Activated CD8-positive, alpha-beta memory T cell treated with anti-CD3 and anti-CD28 coated beads, Interleukin-2, amount 10 ng/mL, durations not matched to agents 7 days and 5 days (primary cell): ENCODE results near the gene CD6. TPM values are rescaled to one million over a fixed set of nuclear protein-coding genes. Genes with fewer than 3 reads are reported as not detected.
"Not testable (repeated sequence)": the region's sequence is repeated elsewhere in the genome, so short reads cannot be mapped to it uniquely, and the experiment has no call there.

ENCODE experiments used
- ATAC-seq: fragments of 150-1000 bp; cut with Tn5 transposase; one replicate; pipeline ENCODE4 v1.10.0; 2021; ENCODE audit warnings: moderate library complexity
- CTCF ChIA-PET: fragments of 350-600 bp; sonication (Branson Sonifier 250); formaldehyde crosslinking; loops from one replicate; lab custom pipeline; 2021; ENCODE audit warnings: antibody characterized with exemption; lab: Charles Lee
- DNase-seq: peaks from one replicate; pipeline ENCODE4 v3.0.0-alpha.2; 2020
- H3K27ac Mint-ChIP-seq: one replicate; pipeline ENCODE4 v1.8.0; 2021; ENCODE audit warnings: mild to moderate bottlenecking, mixed read lengths
- H3K27me3 Mint-ChIP-seq: one replicate; pipeline ENCODE4 v1.8.0; 2021; ENCODE audit warnings: mixed read lengths
- H3K36me3 Mint-ChIP-seq: one replicate; pipeline ENCODE4 v1.8.0; 2021; ENCODE audit warnings: mild to moderate bottlenecking, mixed read lengths
- H3K4me1 Mint-ChIP-seq: one replicate; pipeline ENCODE4 v1.8.0; 2021; ENCODE audit warnings: mixed read lengths
- H3K4me3 Mint-ChIP-seq: one replicate; pipeline ENCODE4 v1.8.0; 2021; ENCODE audit warnings: mild to moderate bottlenecking, moderate library complexity, mixed read lengths
- H3K9me3 Mint-ChIP-seq: one replicate; pipeline ENCODE4 v1.8.0; 2022; ENCODE audit warnings: low read depth, mixed read lengths
- total RNA-seq, 2 experiments: library from RNA; stranded (reverse); gene quantifications; one replicate each; pipeline ENCODE4 v1.2.3, GENCODE V29; 2021

CD6 gene
- total RNA-seq, 2 experiments from 2014 or later: 152 to 181 TPM

- peaks cover 16% of the 10 kb centered on the region for H3K36me3 Mint-ChIP-seq
Observed at GRCh38 chr11:60970890-60971289, 590 bp upstream of the CD6 start.

DNA sequence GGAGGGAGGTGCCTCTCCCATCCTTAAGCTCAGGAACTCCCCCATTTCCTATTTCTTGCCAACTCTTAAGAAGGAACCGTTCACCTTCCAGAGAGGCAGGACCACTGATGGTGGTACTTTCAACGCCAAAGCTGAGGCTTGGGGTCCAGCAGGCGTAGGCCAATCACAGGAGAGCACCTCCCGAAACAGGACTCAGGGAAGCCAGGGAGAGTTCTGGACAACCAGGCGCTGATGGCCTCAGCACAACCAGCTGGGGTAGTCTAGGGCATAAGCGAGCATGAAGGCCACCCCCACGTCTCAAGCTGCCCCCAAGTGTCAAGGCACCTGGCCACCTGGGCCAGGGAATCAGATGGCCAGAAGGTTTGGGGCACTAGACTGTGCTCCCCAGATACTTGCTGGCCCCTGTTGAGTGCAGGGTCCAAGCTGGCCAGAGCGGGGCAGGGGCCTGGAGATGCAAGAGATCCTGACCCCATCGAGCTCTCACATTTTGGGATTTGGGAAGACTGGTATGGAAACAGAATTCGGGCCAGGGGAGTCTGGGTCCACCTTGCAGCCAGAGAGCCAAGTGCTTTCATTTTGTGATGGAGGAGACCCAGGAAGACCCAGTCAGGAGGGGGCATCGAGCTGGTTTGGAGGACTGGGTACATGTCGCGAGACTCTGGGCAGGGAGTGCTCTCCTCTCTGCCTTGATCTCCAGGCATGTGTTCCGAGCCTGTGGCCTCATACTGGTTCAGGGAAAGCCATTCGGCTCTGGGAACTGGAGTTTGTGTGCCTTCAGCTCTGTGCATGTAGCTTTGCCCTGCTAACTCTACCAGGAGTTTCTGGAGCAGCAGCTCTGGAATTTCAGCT is 926 bp downstream of the CD6 start:
- ATAC-seq (peak; percentile 41), DNase-seq (peak; percentile 73)
- CTCF ChIA-PET: interaction anchor here (1.0 to 1.4 kb wide), 5 partner anchors 12 to 115 kb away, joined by 3 to 4 read pairs (median 4); no protein-coding TSS in a partner anchor
- peaks cover 9% of the 10 kb centered on the region for H3K9me3 Mint-ChIP-seq
- H3K27me3 Mint-ChIP-seq: peaks cover 4% of the 10 kb centered on the region
- peak overlapping the region; percentile 80 for H3K4me3 Mint-ChIP-seq
- peaks cover 45% of the 10 kb centered on the region for H3K4me1 Mint-ChIP-seq
- peak overlapping the region; percentile 93 for H3K27ac Mint-ChIP-seq
- peaks cover 26% of the 10 kb centered on the region for H3K36me3 Mint-ChIP-seq

More at GRCh38 chr11:60970890-60971289, 590 bp upstream of the CD6 start:
- Mint-ChIP-seq H3K4me1 (peaks cover 32% of the 10 kb centered on the region), H3K9me3 (peaks cover 9% of the 10 kb centered on the region), H3K27ac (peak overlapping the region; percentile 93), H3K4me3 (peak overlapping the region; percentile 80), H3K27me3 (peaks cover 4% of the 10 kb centered on the region)
- CTCF ChIA-PET: interaction anchor here (0.7 to 2.3 kb wide), 25 partner anchors 8 to 421 kb away, joined by 3 to 9 read pairs (median 3); partner anchors contain the start of genes TMEM216, VPS37C and VWCE
- ATAC-seq (no peak), DNase-seq (no peak)

- peaks cover 58% of the 10 kb centered on the region for H3K4me1 Mint-ChIP-seq
- no peak for ATAC-seq
Observed at GRCh38 chr11:60973699-60974098, 2.2 kb downstream of the CD6 start.

GRCh38 chr11:60974316-60974715 is 2.8 kb downstream of the CD6 start:
- Mint-ChIP-seq H3K4me1 (peaks cover 64% of the 10 kb centered on the region), H3K4me3 (peak overlapping the region; percentile 80), H3K36me3 (peaks cover 32% of the 10 kb centered on the region), H3K27ac (peak overlapping the region; percentile 93)
- ATAC-seq, H3K27me3 Mint-ChIP-seq, DNase-seq, H3K9me3 Mint-ChIP-seq: not testable (repeated sequence)
- CTCF ChIA-PET: interaction anchor here (0.7 to 1.4 kb wide), 3 partner anchors 11 to 128 kb away, joined by 3 to 4 read pairs (median 4); partner anchors contain the start of gene CD5

More at GRCh38 chr11:60973699-60974098, 2.2 kb downstream of the CD6 start:
- Mint-ChIP-seq H3K27me3 (no peaks in the 10 kb centered on the region), H3K4me3 (peak overlapping the region; percentile 80), H3K36me3 (peaks cover 32% of the 10 kb centered on the region), H3K9me3 (peaks cover 3% of the 10 kb centered on the region), H3K27ac (peak overlapping the region; percentile 93)
- DNase-seq: no peak
- CTCF ChIA-PET: interaction anchor here (0.7 to 1.4 kb wide), 2 partner anchors 87 to 128 kb away, joined by 3 to 4 read pairs; partner anchors contain the start of gene CD5

DNA sequence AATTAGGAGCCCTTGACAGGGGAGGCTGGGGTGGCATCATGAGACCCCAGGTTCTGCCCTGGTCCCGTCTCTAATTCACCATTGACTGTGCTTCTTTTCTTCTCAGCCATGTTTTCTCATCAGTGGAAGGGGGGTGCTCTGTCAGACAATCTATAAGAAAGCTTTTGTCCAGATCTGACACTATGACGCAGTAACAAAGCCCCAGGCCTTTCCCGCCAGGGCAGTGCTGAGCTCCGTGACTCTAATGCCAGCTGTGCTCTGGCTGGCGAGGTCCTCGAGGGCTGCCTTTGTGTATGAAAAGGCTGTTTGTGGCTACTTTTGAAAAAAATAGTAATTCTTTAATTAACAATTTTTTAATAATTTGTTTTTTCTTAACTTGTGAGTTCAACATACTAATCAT is 3.2 kb downstream of the CD6 start:
- H3K27ac Mint-ChIP-seq: peak overlapping the region; percentile 93
- peak overlapping the region; percentile 80 for H3K4me3 Mint-ChIP-seq
- H3K9me3 Mint-ChIP-seq: no peaks in the 10 kb centered on the region
- ATAC-seq (no peak), DNase-seq (peak; percentile 62)
- H3K27me3 Mint-ChIP-seq: no peaks in the 10 kb centered on the region
- H3K36me3 Mint-ChIP-seq: peaks cover 34% of the 10 kb centered on the region
- CTCF ChIA-PET: interaction anchor here (0.7 to 1.4 kb wide), 4 partner anchors 12 to 127 kb away, joined by 3 to 4 read pairs (median 3); partner anchors contain the start of gene CD5
- peaks cover 65% of the 10 kb centered on the region for H3K4me1 Mint-ChIP-seq

- ATAC-seq (no peak), DNase-seq (no peak)
- Mint-ChIP-seq H3K36me3 (peaks cover 40% of the 10 kb centered on the region), H3K27me3 (no peaks in the 10 kb centered on the region), H3K4me3 (peak overlapping the region; percentile 68), H3K27ac (peak overlapping the region; percentile 90), H3K9me3 (no peaks in the 10 kb centered on the region), H3K4me1 (peaks cover 70% of the 10 kb centered on the region)
- CTCF ChIA-PET: interaction anchor here (0.8 to 1.2 kb wide), 7 partner anchors 9 to 211 kb away, joined by 3 to 6 read pairs (median 3); partner anchors contain the start of gene CD5
Observed at GRCh38 chr11:60977224-60977623, 5.7 kb downstream of the CD6 start.

DNA sequence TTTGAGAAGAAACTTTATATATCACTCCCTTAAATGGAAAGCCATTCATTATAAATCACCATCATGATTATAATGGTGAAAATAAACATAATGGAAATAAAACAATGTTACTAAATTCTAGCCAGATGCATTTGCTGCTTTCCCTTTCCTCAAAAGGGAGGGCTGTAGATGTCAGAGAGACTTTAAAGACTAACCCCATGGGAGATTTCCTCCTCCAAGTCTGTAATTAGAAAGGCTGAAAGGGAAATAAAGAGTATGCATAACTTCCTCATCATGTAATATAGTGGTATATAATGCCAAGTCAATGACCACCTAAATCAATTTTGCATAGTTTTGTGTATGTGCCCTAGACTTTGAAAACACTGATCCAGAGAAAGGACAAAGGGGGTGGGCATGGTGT is 6.4 kb downstream of the CD6 start:
- Mint-ChIP-seq H3K9me3 (no peaks in the 10 kb centered on the region), H3K4me3 (peak overlapping the region; percentile 68), H3K36me3 (peaks cover 36% of the 10 kb centered on the region), H3K4me1 (peaks cover 76% of the 10 kb centered on the region), H3K27me3 (no peaks in the 10 kb centered on the region), H3K27ac (peak overlapping the region; percentile 90)
- no peak for DNase-seq
- no peak for ATAC-seq
- CTCF ChIA-PET: interaction anchor here (0.8 to 2.8 kb wide), 6 partner anchors 8 to 210 kb away, joined by 3 to 14 read pairs (median 3); no protein-coding TSS in a partner anchor

- H3K27ac Mint-ChIP-seq: peak overlapping the region; percentile 90
- no peaks in the 10 kb centered on the region for H3K27me3 Mint-ChIP-seq
- peaks cover 36% of the 10 kb centered on the region for H3K36me3 Mint-ChIP-seq
- DNase-seq (peak; percentile 79), ATAC-seq (peak; percentile 75)
- H3K9me3 Mint-ChIP-seq: no peaks in the 10 kb centered on the region
- peak overlapping the region; percentile 68 for H3K4me3 Mint-ChIP-seq
- CTCF ChIA-PET: interaction anchor here (0.8 to 2.8 kb wide), 9 partner anchors 9 to 151 kb away, joined by 3 to 14 read pairs (median 4); no protein-coding TSS in a partner anchor
- peaks cover 84% of the 10 kb centered on the region for H3K4me1 Mint-ChIP-seq
Observed at GRCh38 chr11:60978546-60979380, 7.3 kb downstream of the CD6 start.

GRCh38 chr11:60981515-60981914 is 10.0 kb downstream of the CD6 start:
- Mint-ChIP-seq H3K9me3 (no peaks in the 10 kb centered on the region), H3K4me3 (peak overlapping the region; percentile 21), H3K27ac (peak overlapping the region; percentile 89), H3K27me3 (no peaks in the 10 kb centered on the region), H3K4me1 (peaks cover 93% of the 10 kb centered on the region), H3K36me3 (peaks cover 35% of the 10 kb centered on the region)
- ATAC-seq: no peak
- no peak for DNase-seq
- CTCF ChIA-PET: interaction anchor here (0.7 to 1.5 kb wide), 7 partner anchors 12 to 99 kb away, joined by 3 to 6 read pairs (median 3); partner anchors contain the start of gene TMEM109

GRCh38 chr11:60982184-60982583 is 10.7 kb downstream of the CD6 start:
- H3K27me3 Mint-ChIP-seq: no peaks in the 10 kb centered on the region
- ATAC-seq: peak; percentile 11
- no peaks in the 10 kb centered on the region for H3K9me3 Mint-ChIP-seq
- peak overlapping the region; percentile 89 for H3K27ac Mint-ChIP-seq
- H3K36me3 Mint-ChIP-seq: peaks cover 32% of the 10 kb centered on the region
- peaks cover 94% of the 10 kb centered on the region for H3K4me1 Mint-ChIP-seq
- peak; percentile 72 for DNase-seq
- CTCF ChIA-PET: interaction anchor here (0.7 to 1.5 kb wide), 9 partner anchors 10 to 130 kb away, joined by 3 to 6 read pairs (median 3); partner anchors contain the start of gene TMEM109
- H3K4me3 Mint-ChIP-seq: peak overlapping the region; percentile 65

DNA sequence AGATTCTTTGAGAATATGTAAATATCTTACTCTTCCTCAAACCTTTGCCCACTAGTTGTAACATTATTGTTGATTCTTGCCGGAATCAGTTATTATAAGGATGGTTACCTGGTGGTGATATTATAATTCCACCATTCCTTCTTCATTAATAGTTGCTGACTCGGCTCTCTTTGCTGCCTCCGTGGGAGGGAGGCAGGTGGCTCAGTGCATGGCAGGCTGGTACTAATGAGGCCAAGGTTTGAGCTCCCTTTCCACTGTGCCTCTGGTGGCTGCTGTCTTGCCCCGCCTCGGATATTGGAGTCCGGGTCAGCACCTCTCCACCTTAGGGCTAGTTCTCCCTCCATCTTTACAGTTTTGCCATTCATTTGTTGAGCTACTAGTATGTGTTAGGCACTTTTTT is 12.7 kb downstream of the CD6 start:
- H3K36me3 Mint-ChIP-seq: peaks cover 34% of the 10 kb centered on the region
- CTCF ChIA-PET: interaction anchor here (1.1 to 1.2 kb wide), 2 partner anchors 20 to 96 kb away, joined by 3 read pairs; no protein-coding TSS in a partner anchor
- no peak for DNase-seq

DNA sequence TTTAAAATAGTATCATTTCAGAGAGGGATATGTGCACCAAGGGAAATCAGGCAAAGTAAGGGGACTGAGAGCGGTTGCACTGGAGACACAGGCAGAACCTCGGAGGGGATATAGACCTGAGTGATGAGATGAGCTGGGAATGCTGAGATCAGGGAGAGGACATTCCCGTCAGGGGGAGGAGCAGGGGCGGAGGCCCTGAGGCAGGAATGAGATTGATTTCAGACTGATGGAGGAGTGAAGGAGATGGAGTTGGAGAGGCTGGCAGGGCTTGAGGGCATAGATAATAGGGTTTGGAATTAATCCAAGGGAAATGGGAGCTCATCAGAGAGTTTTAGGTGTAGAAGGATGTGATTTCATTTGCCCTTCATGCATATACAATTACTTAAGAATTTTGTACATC is 13.2 kb downstream of the CD6 start:
- DNase-seq: no peak
- H3K4me3 Mint-ChIP-seq: peak overlapping the region; percentile 58
- CTCF ChIA-PET: interaction anchor here (1.1 to 1.2 kb wide), 2 partner anchors 20 to 96 kb away, joined by 3 read pairs; no protein-coding TSS in a partner anchor
- H3K4me1 Mint-ChIP-seq: peaks cover 93% of the 10 kb centered on the region
- no peaks in the 10 kb centered on the region for H3K9me3 Mint-ChIP-seq
- H3K36me3 Mint-ChIP-seq: peaks cover 38% of the 10 kb centered on the region
- no peaks in the 10 kb centered on the region for H3K27me3 Mint-ChIP-seq
- no peak for ATAC-seq
- H3K27ac Mint-ChIP-seq: peak overlapping the region; percentile 89

More for the DNA sequence above, 12.7 kb downstream of the CD6 start:
- no peak for ATAC-seq
- no peaks in the 10 kb centered on the region for H3K9me3 Mint-ChIP-seq
- H3K27me3 Mint-ChIP-seq: no peaks in the 10 kb centered on the region
- H3K4me3 Mint-ChIP-seq: peak overlapping the region; percentile 65
- peaks cover 94% of the 10 kb centered on the region for H3K4me1 Mint-ChIP-seq
- peak overlapping the region; percentile 89 for H3K27ac Mint-ChIP-seq
